Fibroblast of mammary gland (primary cell): ENCODE results near the gene CLRN3.

Experiments
- DNase-seq: peaks from one replicate; pipeline ENCODE4 v3.0.0-alpha.2; 2010; ENCODE audit warnings: low read depth
- H3K4me3 ChIP-seq: 2 replicates; pipeline ENCODE4 v1.5.1; 2011; ENCODE audit warnings: low read depth, mild to moderate bottlenecking, low read length, moderate library complexity; ENCODE audit not compliant: control insufficient read depth
- CTCF ChIP-seq: conservative IDR thresholded peaks from 2 replicates; pipeline ENCODE4 v1.5.1; 2011; ENCODE audit warnings: low read depth, low read length, inconsistent platforms; ENCODE audit not compliant: control insufficient read depth, insufficient read depth

Gene CLRN3

GRCh38 chr10:127875916-127876315, 16.8 kb downstream of the CLRN3 start:
- H3K4me3 ChIP-seq = no peak overlapping the region
- no peak for DNase-seq
- TF ChIP-seq CTCF = no peak

GRCh38 chr10:127875449-127875765, 17.3 kb downstream of the CLRN3 start:
- DNase-seq = no peak
- no peak for TF ChIP-seq CTCF

GRCh38 chr10:127874671-127875448, 17.9 kb downstream of the CLRN3 start:
- TF ChIP-seq CTCF = no peak
- no peak for DNase-seq
- no peak overlapping the region for H3K4me3 ChIP-seq

More at GRCh38 chr10:127875449-127875765, 17.3 kb downstream of the CLRN3 start:
- H3K4me3 ChIP-seq = no peak overlapping the region

GRCh38 chr10:127873901-127874470, 18.8 kb downstream of the CLRN3 start:
- DNase-seq = no peak
- H3K4me3 ChIP-seq = no peak overlapping the region
- TF ChIP-seq CTCF = no peak

GRCh38 chr10:127872871-127873600, 19.7 kb downstream of the CLRN3 start:
- TF ChIP-seq CTCF = peak; percentile 9
- H3K4me3 ChIP-seq = no peak overlapping the region
- peak; percentile 21 for DNase-seq

- no peak for TF ChIP-seq CTCF
- no peak overlapping the region for H3K4me3 ChIP-seq
- peak; percentile 70 for DNase-seq
These were observed 20.6 kb downstream of the CLRN3 start for GRCh38 chr10:127872011-127872761.
